OCI-LY3 (cell line): ENCODE measurements around the gene NPLOC4.

ENCODE experiments used
- H2AFZ ChIP-seq: fragments of 200-600, 300-600 bp; shearing (Covaris generic); 2 replicates; pipeline ENCODE4 v1.6.0; 2014; ENCODE audit warnings: antibody characterized with exemption, low read depth, low read length
- H3K27ac ChIP-seq: fragments of 200-600, 300-600 bp; sonication (generic); 2 replicates; pipeline ENCODE4 v1.5.1; 2014; ENCODE audit warnings: mild to moderate bottlenecking, low read length, moderate library complexity, mixed read lengths
- H3K27me3 ChIP-seq: fragments of 200-600, 300-600 bp; sonication (generic); 2 replicates; pipeline ENCODE4 v1.6.1; 2014; ENCODE audit warnings: low read depth, low read length, mixed read lengths
- H3K36me3 ChIP-seq: fragments of 200-600, 300-600 bp; sonication (generic); replicated peaks from 2 replicates; pipeline ENCODE3; 2014; ENCODE audit warnings: low read depth, low read length, mixed read lengths
- H3K4me1 ChIP-seq: fragments of 300-600, 200-600 bp; sonication (generic); 2 replicates; pipeline ENCODE4 v1.6.1; 2014; ENCODE audit warnings: low read length, mixed read lengths
- H3K4me2 ChIP-seq: fragments of 200-600, 300-600 bp; sonication (generic); 2 replicates; pipeline ENCODE4 v1.6.1; 2014; ENCODE audit warnings: low read length, mixed read lengths
- H3K4me3 ChIP-seq: fragments of 300-600, 200-600 bp; sonication (generic); 2 replicates; pipeline ENCODE4 v1.5.1; 2014; ENCODE audit warnings: antibody characterized with exemption, mild to moderate bottlenecking, low read length, moderate library complexity
- H3K79me2 ChIP-seq: fragments of 300-600, 200-600 bp; shearing (Covaris generic); 2 replicates; pipeline ENCODE4 v1.6.1; 2014; ENCODE audit warnings: mild to moderate bottlenecking, low read length, mixed read lengths
- H3K9ac ChIP-seq: fragments of 300-600, 200-600 bp; shearing (Covaris generic); 2 replicates; pipeline ENCODE4 v1.6.0; 2014; ENCODE audit warnings: mild to moderate bottlenecking, low read length, moderate library complexity
- H3K9me3 ChIP-seq: fragments of 200-600, 300-600 bp; shearing (Covaris generic); 2 replicates; pipeline ENCODE4 v1.6.1; 2014; ENCODE audit warnings: low read length, mixed read lengths; ENCODE audit not compliant: insufficient read depth
- H4K20me1 ChIP-seq: fragments of 200-600, 300-600 bp; sonication (generic); 2 replicates; pipeline ENCODE4 v1.6.1; 2016; ENCODE audit warnings: low read length, mixed read lengths; ENCODE audit not compliant: insufficient read depth
- CTCF ChIP-seq: fragments of 200-600, 300-600 bp; sonication (generic); IDR thresholded peaks from 2 replicates; pipeline ENCODE4 v1.5.1; 2014; ENCODE audit warnings: antibody characterized with exemption, low read length, low read depth
- EZH2phosphoT487 ChIP-seq: fragments of 200-600 bp; shearing (Covaris generic); IDR thresholded peaks from 2 replicates; pipeline ENCODE4 v1.6.1; 2018; ENCODE audit warnings: antibody characterized with exemption, mixed run types, low read depth

Gene NPLOC4

DNA sequence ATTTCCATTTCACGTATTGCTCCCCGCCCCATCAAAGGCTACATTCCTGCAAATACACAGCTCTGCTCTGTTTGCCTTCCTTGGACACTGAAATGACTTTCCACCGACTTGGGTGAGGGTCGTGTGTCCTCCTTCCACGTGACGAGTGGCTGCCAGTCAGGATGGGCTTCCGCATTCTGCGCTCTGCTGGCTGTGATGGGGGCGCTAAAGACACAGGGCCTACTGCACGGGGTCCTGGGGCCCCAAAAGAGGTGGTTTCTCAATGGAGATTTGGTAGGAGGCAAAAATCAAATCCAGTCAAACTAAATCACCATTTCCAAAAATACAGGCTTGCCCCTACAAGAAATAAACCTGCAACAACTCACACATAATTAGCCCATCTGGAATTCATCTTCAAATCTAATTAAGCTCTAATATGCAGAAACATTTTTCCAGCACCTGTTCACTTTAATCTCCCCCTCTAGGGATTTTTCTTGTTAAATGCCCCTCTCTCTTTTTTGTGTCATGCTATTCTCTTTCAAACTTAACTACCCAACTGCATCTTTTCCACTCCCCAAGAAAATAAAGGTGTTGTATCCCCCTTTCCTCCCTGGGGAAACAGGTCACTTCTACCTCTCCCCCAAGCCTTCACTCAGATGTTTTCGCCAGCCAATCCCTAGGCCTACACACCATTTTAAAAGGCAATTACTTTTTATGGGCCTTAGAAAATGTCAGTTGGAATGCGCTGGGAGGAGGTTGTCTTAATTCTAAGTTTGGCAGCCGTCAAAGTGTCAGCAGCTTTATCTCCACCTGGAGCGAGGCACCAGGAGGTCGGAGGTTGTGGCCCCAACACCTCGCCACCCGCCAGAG is 62.9 kb downstream of the NPLOC4 start:
- Histone ChIP-seq H3K27ac (no peak overlapping the region), H3K36me3 (peaks cover 30% of the 10 kb centered on the region), H2AFZ (no peak overlapping the region), H4K20me1 (no peaks in the 10 kb centered on the region; the same call in 1 of the 2 replicates), H3K79me2 (no peaks in the 10 kb centered on the region; the same call in 1 of the 2 replicates), H3K4me2 (no peak overlapping the region), H3K4me1 (no peaks in the 10 kb centered on the region), H3K9me3 (no peaks in the 10 kb centered on the region), H3K9ac (no peak overlapping the region), H3K4me3 (no peak overlapping the region), H3K27me3 (no peaks in the 10 kb centered on the region)
- TF ChIP-seq CTCF (no peak), EZH2phosphoT487 (no peak)

DNA sequence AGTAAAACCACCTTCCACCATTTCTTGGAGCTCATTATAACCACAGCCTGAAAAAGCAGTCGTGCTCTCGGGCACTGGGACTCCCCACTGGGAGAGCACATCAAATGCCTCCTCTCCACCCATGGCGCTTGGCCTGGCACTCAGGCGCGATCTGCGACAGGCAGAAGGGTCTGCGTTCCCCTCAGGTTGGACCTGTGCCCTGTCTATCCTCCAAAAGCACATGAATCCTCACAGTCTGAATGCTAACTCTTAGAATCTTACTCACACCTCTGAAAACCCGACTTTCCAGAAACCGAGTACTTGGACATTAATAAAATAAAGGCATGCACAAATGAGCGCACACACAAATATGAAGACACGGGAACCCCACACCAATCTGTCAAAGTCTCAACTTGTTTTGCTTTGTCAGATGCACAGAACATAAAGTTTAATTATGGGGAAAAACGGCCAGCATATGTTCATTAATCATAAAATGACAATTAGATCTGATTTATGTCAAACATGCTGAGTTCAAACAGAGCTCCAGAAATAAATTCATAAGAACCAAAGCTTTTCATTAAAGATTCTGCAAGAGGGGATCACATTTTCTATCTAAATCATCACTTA is 64.2 kb downstream of the NPLOC4 start:
- no peak overlapping the region for H3K27ac ChIP-seq
- no peak overlapping the region for H3K4me3 ChIP-seq
- no peaks in the 10 kb centered on the region; the same call in 1 of the 2 replicates for H4K20me1 ChIP-seq
- H3K9me3 ChIP-seq, result no peaks in the 10 kb centered on the region
- H2AFZ ChIP-seq, result no peak overlapping the region
- no peaks in the 10 kb centered on the region for H3K27me3 ChIP-seq
- no peak overlapping the region for H3K4me2 ChIP-seq
- peaks cover 34% of the 10 kb centered on the region for H3K36me3 ChIP-seq
- TF ChIP-seq CTCF, result no peak
- TF ChIP-seq EZH2phosphoT487, result no peak
- no peak overlapping the region for H3K9ac ChIP-seq
- no peaks in the 10 kb centered on the region for H3K4me1 ChIP-seq
- no peaks in the 10 kb centered on the region; the same call in 1 of the 2 replicates for H3K79me2 ChIP-seq

- H3K9me3 ChIP-seq, result no peaks in the 10 kb centered on the region
- H3K4me1 ChIP-seq, result no peaks in the 10 kb centered on the region
- H3K4me3 ChIP-seq, result no peak overlapping the region
- no peak overlapping the region for H3K27ac ChIP-seq
- no peak overlapping the region for H3K4me2 ChIP-seq
- H3K27me3 ChIP-seq, result no peaks in the 10 kb centered on the region
- TF ChIP-seq CTCF (no peak), EZH2phosphoT487 (no peak)
- H3K79me2 ChIP-seq, result no peaks in the 10 kb centered on the region; the same call in 1 of the 2 replicates
- no peak overlapping the region for H2AFZ ChIP-seq
- H3K9ac ChIP-seq, result no peak overlapping the region
- H4K20me1 ChIP-seq, result no peaks in the 10 kb centered on the region
- peaks cover 41% of the 10 kb centered on the region for H3K36me3 ChIP-seq
These were observed 65.9 kb downstream of the NPLOC4 start for GRCh38 chr17:81570964-81571363.

DNA sequence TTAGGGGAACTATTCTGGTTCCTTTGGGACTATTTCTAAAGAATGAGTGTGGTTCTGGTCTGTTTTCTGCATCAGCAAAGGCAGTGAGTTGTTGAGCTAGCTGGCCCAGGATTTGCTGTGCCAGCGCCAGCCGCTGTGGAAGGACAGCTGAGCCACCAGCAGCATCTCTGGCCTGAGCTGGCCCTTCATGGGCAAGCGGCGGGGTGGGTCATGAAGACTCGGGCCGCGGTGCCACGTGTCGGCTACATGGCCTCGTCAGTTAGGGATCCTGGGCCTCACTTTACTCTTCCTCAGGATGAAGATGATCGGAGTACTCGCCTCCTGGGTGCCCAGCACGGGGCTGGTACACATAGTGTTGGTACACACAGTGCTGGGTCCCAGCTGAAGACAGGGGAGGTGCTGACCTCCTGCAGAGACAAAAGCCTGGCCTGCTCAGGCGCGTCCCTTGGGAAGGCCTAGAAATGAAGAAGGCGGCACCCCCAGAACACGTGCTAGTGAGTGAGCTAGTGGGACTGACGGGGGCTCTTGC is 66.9 kb downstream of the NPLOC4 start:
- H2AFZ ChIP-seq, result no peak overlapping the region
- no peak for TF ChIP-seq CTCF
- no peak for TF ChIP-seq EZH2phosphoT487
- no peaks in the 10 kb centered on the region; the same call in 1 of the 2 replicates for H3K79me2 ChIP-seq
- no peak overlapping the region for H3K27ac ChIP-seq
- H3K4me3 ChIP-seq, result no peak overlapping the region
- no peaks in the 10 kb centered on the region for H3K9me3 ChIP-seq
- no peaks in the 10 kb centered on the region for H4K20me1 ChIP-seq
- H3K9ac ChIP-seq, result no peak overlapping the region
- H3K27me3 ChIP-seq, result no peaks in the 10 kb centered on the region
- no peaks in the 10 kb centered on the region for H3K4me1 ChIP-seq
- peaks cover 41% of the 10 kb centered on the region for H3K36me3 ChIP-seq
- no peak overlapping the region for H3K4me2 ChIP-seq
